Activated CD8-positive, alpha-beta memory T cell treated with anti-CD3 and anti-CD28 coated beads, Interleukin-2, amount 50 U/mL, for 24 hours (primary cell): Measurements from ENCODE around the gene ITPRIPL1.

Experiments
- DNase-seq: peaks from one replicate; pipeline ENCODE4 v3.0.0-alpha.2; 2020; ENCODE audit errors: extremely low read depth

The ITPRIPL1 gene

DNA sequence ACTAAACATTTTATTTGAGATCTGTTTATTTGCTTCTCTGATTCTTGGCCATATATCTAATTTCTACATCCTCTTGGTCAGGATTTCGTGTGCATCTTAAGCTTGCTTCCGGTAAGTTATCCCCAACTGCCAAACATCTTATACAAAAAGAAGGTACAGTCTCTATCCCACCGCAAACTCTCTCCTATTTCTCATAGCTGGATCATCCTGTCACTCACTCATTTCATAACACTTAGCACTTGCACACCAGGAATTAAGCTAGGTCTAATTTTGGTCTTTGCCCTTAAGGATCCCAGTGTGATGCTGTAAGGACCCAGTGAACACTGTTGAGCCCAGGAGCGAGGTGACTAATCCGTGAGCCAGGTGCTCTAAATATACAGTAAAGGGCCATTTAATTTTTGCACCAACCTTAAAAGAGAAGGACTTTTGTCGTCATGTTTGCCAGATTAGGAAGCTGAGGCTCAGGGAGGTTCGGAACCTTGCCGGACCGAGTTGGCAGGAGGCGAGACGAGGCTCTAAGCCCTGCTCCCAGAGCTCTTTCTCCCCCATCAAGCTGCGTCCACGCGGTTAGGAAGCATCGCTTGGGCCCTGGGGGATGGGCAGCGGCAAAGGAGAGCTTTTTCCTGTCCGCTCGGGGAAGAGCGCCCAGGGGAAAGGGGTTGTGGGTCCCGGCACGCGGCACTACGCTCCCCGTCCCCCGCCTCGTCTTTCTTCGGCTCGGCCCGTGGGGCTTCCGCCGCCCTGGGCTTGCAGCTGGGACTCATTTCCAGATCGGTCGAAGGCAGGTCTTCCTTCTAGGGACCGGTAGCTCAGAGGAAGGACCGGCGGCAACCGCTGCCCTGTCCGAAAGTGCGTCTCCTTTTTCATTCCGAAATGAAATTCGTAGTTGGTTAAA, 4.1 kb upstream of the ITPRIPL1 start:
- no peak for DNase-seq

GRCh38 chr2:96323849-96324248, 1.3 kb upstream of the ITPRIPL1 start:
- DNase-seq, result no peak

DNA sequence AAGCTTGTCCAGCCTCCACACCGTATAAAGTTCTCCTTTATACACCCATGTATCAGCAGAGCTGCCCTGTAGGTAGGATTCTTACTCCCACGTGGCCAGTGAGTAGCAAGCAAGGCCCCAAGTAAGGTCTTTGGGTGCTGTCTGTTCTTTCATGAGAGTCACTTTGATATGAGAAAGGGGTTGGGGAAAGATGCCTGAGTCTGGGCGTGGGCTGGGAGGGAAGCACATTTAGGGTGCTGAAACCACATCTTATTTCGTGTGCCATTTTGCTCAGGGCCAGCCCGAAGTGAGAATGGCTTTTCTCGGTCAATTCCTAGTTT, 436 bp upstream of the ITPRIPL1 start:
- DNase-seq, result no peak

- DNase-seq, result no peak
Measured at GRCh38 chr2:96325884-96326255, 753 bp downstream of the ITPRIPL1 start.

DNA sequence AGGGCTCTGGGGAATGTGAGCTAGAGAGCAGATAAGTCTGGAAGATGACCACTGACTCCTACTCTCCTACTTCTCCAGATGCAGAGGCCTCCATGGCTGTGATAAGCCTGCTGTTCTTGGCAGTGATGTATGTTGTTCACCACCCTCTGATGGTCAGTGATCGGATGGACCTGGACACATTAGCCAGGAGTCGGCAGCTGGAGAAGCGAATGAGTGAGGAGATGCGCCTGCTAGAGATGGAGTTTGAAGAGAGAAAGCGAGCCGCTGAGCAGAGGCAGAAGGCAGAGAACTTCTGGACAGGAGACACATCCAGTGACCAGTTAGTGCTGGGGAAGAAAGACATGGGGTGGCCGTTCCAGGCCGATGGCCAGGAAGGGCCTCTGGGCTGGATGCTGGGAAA, 1.4 kb downstream of the ITPRIPL1 start:
- DNase-seq, result no peak

DNA sequence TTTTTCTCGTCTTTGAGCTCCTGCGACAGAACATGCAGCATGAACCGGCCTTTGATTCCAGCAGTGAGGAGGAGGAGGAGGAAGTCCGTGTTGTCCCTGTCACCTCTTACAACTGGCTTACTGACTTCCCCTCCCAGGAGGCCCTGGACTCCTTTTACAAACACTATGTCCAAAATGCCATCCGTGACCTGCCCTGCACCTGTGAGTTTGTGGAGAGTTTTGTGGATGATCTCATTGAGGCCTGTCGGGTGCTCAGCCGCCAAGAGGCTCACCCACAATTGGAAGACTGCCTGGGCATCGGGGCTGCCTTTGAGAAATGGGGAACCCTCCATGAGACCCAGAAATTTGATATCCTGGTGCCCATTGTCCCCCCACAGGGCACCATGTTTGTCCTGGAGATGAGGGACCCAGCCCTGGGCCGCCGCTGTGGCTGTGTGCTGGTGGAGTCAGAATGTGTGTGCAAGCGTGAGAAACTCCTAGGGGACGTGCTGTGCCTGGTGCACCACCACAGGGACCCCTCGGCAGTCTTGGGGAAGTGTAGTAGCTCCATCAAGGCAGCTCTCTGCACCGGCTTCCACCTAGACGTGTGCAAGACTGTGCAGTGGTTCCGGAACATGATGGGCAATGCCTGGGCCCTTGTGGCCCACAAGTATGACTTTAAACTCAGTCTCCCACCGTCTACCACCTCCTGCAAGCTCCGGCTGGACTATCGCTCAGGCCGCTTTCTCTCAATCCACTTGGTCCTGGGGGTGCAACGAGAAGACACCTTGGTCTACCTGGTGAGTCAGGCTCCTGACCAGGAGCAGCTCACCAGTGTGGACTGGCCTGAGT, 2.1 kb downstream of the ITPRIPL1 start:
- DNase-seq, result no peak

DNA sequence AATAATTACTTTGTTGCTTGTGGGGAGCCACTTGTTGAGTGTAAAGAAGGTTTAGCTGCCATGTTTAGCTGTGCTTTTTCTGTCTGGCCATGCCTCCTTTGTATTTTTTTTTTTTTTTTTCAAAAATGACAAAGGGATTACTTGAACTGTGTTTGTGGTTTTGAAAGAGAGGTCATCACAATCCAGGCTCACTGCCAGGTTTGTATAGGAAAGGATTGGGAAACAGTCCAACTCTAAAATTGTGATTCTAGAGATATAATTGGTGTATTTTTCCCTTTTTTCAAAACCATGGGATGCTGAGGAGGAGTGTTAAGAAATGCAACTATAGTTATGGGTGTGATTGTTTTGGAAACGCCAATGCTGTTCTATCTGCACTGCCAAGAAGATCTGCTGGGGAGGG, 4.3 kb downstream of the ITPRIPL1 start:
- no peak for DNase-seq

DNA sequence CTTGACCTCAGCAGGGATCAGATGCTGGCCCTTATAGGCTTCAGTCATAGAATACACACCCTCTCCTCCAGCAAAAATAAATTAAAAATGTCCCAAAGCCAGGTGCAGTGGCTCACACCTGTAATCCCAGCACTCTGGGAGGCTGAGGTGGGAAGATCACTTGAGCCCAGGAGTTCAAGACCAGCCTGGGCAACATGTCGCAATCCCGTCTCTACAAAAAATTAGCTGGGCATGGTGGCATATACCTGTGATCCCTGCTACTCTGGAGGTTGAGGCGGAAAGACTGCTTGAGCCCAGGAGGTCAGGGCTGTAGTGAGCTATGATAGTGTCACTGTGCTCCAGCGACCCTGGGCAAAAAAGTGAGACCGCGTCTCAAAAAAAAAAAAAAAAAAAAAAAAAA, 4.8 kb downstream of the ITPRIPL1 start:
- DNase-seq, result no peak

DNA sequence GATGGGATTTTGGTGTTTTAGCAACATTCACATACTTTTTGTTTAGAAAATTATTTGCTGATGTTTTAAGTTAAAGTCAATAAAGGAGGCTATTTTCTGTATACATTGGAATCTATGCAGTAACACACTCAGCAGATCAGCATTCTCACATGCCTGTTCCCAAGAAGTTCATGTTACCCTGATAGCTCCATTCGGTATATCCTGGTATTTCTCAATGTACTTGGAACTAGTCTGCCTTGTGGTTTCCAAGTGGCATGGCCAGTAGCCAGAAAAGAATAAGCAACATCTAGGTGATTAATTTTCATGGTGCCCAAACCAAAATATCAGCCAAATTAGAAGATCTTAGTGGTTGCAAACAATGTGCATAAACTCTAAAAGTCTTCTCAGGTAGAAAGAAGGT, 5.3 kb downstream of the ITPRIPL1 start:
- DNase-seq, result no peak

DNA sequence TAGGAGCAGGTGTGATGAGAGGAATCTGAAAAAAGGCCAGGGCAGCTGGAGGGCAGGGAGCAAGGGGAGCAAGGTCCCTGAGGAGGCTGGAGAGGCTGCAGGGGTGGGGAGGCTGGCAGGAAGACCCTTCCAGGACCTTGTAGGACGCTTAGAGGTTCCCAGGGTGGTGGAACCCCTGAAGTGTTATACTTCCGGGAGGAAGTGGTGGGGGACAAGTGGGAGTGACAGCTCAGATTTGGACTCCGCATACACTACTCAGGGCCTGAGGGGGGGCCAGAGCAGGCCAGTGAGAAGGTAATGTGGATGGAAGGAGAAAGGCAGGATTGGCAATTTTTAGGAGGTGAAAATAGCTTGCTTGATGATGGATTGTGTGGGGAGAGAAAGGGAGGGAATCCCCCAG, 8.6 kb downstream of the ITPRIPL1 start:
- DNase-seq, result no peak

GRCh38 chr2:96336104-96336775, 11.1 kb downstream of the ITPRIPL1 start:
- DNase-seq, result no peak

- no peak for DNase-seq
Measured at GRCh38 chr2:96336873-96337272, 11.8 kb downstream of the ITPRIPL1 start.

- no peak for DNase-seq
Measured at GRCh38 chr2:96340493-96341414, 15.6 kb downstream of the ITPRIPL1 start.

GRCh38 chr2:96341641-96342040, 16.5 kb downstream of the ITPRIPL1 start:
- DNase-seq, result no peak

DNA sequence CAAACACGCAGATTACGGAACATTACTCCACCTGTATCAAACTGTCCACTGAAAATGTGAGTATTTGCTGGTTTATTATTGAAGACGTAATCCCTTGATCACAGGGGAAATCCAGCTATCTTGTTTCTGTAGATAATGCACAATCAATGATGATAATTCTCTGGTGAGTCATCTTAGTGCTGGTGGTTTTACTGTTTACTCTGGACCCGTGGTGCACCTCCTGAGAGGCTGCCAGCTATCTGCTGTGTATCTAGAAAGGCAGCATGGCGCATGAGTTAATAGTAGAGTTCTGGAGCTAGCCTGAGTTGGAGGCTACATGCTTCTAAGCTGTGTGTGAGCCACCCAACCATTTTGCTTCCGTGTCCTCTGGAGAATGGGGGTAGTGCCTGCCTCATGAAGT, 17.0 kb downstream of the ITPRIPL1 start:
- DNase-seq, result no peak

DNA sequence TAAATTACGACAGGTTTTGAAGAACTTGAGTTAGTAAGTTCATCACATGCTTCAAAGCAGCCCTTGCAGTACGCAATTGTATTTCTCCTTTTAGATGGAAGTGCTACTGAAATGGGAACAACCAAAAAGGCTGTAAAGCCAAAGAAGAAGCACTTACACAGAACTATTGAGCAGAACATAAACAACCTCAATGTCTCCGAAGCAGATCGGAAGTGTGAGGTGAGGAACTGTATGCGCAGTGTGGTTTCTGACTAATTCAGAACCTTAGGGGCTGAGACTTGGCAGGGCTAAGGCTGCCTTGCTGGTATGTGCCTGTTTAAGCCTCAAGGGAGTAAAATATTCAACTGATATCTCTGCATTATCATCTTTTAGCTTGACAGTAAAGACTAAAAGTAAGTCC, 18.9 kb downstream of the ITPRIPL1 start:
- no peak for DNase-seq

- DNase-seq, result no peak
Measured at GRCh38 chr2:96345438-96345837, 20.3 kb downstream of the ITPRIPL1 start.

DNA sequence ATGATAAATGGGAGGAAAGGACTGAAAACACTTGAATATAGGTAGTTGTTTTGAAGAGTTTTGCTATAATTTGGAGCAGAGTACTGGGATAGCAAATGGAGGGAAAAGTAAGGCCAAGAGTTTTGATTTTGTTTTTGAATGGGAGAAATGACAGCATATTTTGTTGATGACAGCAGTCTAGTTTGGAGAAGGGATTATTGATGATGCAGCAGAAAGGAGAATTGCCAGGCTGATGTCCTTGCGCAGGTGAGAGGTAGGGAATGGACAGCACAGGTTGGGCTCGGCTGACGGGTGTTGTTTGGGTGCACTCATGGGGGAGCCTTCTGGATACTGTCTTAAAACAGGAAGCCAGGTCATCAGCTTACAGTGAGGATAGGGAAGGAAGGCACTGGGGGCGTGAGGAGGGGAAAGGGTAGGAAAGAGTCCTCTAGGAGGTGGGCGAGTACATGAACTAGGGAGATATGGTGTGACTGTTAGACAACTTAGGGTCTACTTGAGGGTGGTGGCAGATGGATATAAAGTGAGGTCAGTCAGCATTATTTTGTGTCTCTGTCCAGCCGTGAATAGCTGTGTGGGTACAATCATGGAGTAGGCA, 20.8 kb downstream of the ITPRIPL1 start:
- no peak for DNase-seq

DNA sequence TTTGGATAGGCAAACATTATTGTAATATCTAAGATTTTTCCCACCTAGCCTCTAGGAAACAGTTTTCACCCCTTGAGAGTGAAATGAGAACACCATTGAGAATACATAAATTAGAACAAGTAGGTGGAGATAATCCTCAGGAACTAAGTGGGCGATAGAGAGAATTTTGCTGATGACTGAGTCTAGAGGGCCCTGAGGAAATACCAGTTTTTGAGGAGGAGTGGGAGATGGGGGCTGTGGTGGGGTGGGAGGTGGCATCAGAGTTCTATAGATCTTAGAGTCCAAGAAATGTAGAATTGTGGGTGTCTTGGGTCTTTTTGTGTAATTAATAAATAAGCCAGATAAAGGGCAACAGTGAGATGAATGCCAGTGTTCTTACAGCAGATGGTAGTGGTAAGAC, 22.3 kb downstream of the ITPRIPL1 start:
- DNase-seq, result no peak

DNA sequence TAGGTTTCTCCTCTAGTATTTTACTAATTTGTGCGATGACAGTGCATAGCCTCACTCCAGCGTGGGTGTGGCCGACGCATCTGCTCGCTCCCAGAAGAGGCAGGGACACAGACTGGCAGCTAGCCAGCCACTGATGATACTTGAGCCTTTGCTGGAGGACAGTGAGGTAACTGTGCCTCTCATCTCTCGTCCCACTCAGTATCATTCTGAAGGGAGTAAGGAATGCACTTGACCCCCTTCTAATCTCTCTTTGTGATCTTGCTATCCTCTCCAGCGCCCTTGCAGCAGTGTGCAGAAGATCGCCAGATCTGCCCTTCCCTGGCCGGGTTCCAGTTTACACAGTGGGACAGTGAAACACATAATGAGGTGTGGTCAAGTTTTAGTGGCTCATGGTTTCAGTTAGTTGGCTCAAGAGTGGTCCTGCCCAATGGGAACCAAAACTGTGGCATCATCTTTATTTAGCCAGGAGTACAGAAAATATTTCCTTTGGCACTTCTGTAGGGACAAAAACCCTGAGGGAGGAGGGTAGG, 28.0 kb downstream of the ITPRIPL1 start:
- DNase-seq, result no peak

GRCh38 chr2:96353606-96354101, 28.5 kb downstream of the ITPRIPL1 start:
- DNase-seq, result no peak
